Measurements from ENCODE around the gene TRPC3. TPM values are rescaled to one million over a fixed set of nuclear protein-coding genes. Genes with fewer than 3 reads are reported as not detected.

TRPC3 gene
- total RNA-seq, 4 donors from 2014 or later: 0.67 to 1.1 TPM; not detected in 2

Other genes with a start within 250 kb of the TRPC3 start
- not detected for gene SMIM43, start 186.9 kb downstream of the TRPC3 start, total RNA-seq
- gene EXOSC9, start 150.7 kb downstream of the TRPC3 start, total RNA-seq: 10 to 100 TPM in 3 of 4 donors, 1 to 10 TPM in 1; 9.5 to 69.3 (median 17.9) TPM
- gene CCNA2, start 128.2 kb downstream of the TRPC3 start, total RNA-seq: 10 to 100 TPM in 1 of 4 donors, 1 to 10 TPM in 3; 3.4 to 22.3 (median 7.2) TPM
- gene BBS7, start 81.6 kb downstream of the TRPC3 start, total RNA-seq: 1 to 10 TPM; 4.2 to 10.0 (median 8.6) TPM
- gene BLTP1, start 200.3 kb upstream of the TRPC3 start, total RNA-seq: 100 to 1,000 TPM; 125 to 190 (median 170) TPM